ENCODE measurements around the gene DCAF8L2.

DNA sequence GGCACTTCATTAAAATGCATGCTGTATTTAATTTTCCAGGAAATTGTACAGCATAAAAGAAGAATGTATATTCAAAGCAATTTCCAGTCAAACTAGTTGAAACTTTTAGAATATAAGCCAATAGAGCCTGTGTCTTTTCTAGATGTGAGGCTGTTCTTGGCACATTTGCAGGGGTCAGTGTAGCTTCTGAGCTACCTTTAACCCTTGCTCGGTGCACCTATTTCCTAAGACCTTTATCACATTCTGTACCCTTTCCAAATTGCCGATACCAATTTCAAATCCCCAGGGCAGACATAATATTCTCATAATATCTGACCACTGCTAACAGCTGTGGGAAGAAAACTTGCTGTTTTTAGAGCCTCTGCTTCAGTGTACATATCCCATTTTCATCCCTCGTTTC is 43.2 kb downstream of the DCAF8L2 start:
- TF ChIP-seq POLR2A (IDR thresholded peaks at IDR 0.05; ENCODE audit: low read depth, low read length) (no peak), TAF1 (IDR thresholded peaks at IDR 0.05; ENCODE audit: borderline replicate concordance, low read depth, low read length) (no peak)

Measured in GM12892 (cell line).